GM23338 (cell line): ENCODE results near the gene HSPA1A. TPM values are rescaled to one million over a fixed set of nuclear protein-coding genes. Genes with fewer than 3 reads are reported as not detected.
"Not testable (repeated sequence)": the region's sequence is repeated elsewhere in the genome, so short reads cannot be mapped to it uniquely, and the experiment has no call there.

Experiments
- ATAC-seq: fragments of 200-7000 bp; cut with Tn5 transposase; 3 replicates; pipeline ENCODE4 v1.9.1; 2020
- DNase-seq: peaks from one replicate; pipeline ENCODE4 v3.0.0-alpha.2; 2015; ENCODE audit warnings: low spot score
- H2AFZ ChIP-seq: fragments of 200-600 bp; sonication (generic); 2 replicates; pipeline ENCODE4 v1.8.0; 2016; ENCODE audit warnings: antibody characterized with exemption, mild to moderate bottlenecking, moderate library complexity
- H3F3A ChIP-seq: fragments of 200-600 bp; sonication (generic); replicated peaks from 2 replicates; pipeline ENCODE4 v1.8.0; 2017; ENCODE audit warnings: antibody characterized with exemption, mixed run types, low read depth
- H3K27ac ChIP-seq: fragments of 200-600 bp; sonication (generic); 2 replicates; pipeline ENCODE4 v1.6.1; 2016; ENCODE audit warnings: low read depth
- H3K27me3 ChIP-seq: fragments of 200-600 bp; sonication (generic); 2 replicates; pipeline ENCODE4 v1.8.0; 2016; ENCODE audit warnings: mild to moderate bottlenecking, mixed run types, moderate library complexity; ENCODE audit not compliant: insufficient read depth
- H3K36me3 ChIP-seq: fragments of 200-600 bp; sonication (generic); 2 replicates; pipeline ENCODE4 v1.8.0; 2016; ENCODE audit warnings: mild to moderate bottlenecking; ENCODE audit not compliant: insufficient read depth
- H3K4me1 ChIP-seq: fragments of 200-600 bp; sonication (generic); 2 replicates; pipeline ENCODE4 v1.8.0; 2016; ENCODE audit warnings: mild to moderate bottlenecking, moderate library complexity; ENCODE audit not compliant: insufficient read depth
- H3K4me2 ChIP-seq: fragments of 200-600 bp; sonication (generic); 2 replicates; pipeline ENCODE4 v1.7.1; 2017; ENCODE audit warnings: mixed run types
- H3K4me3 ChIP-seq: fragments of 200-600 bp; sonication (generic); 2 replicates; pipeline ENCODE4 v1.6.1; 2016; ENCODE audit warnings: mixed run types
- H3K79me2 ChIP-seq: fragments of 200-600 bp; sonication (generic); replicated peaks from 2 replicates; pipeline ENCODE4 v1.8.0; 2017; ENCODE audit warnings: mild to moderate bottlenecking; ENCODE audit not compliant: insufficient read depth
- H3K9me2 ChIP-seq: fragments of 200-600 bp; sonication (generic); 2 replicates; pipeline ENCODE4 v1.8.0; 2017; ENCODE audit not compliant: insufficient read depth
- H4K20me1 ChIP-seq: fragments of 200-600 bp; sonication (generic); replicated peaks from 2 replicates; pipeline ENCODE4 v1.8.0; 2017; ENCODE audit warnings: mild to moderate bottlenecking; ENCODE audit not compliant: insufficient read depth
- H3K27ac Mint-ChIP-seq: 2 replicates; pipeline ENCODE4 v1.8.0; 2020; ENCODE audit warnings: inconsistent platforms, mild to moderate bottlenecking, moderate library complexity, mixed read lengths
- H3K27me3 Mint-ChIP-seq: 3 replicates; pipeline ENCODE4 v1.8.0; 2022; ENCODE audit warnings: low read depth, mild to moderate bottlenecking, moderate library complexity, mixed read lengths, inconsistent platforms; ENCODE audit not compliant: insufficient read depth, poor library complexity
- H3K36me3 Mint-ChIP-seq: 3 replicates; pipeline ENCODE4 v1.8.0; 2021; ENCODE audit warnings: low read depth, mild to moderate bottlenecking, inconsistent platforms, moderate library complexity, mixed read lengths
- H3K4me1 Mint-ChIP-seq: 3 replicates; pipeline ENCODE4 v1.8.0; 2020; ENCODE audit warnings: mild to moderate bottlenecking, inconsistent platforms, mixed read lengths
- H3K4me3 Mint-ChIP-seq: 3 replicates; pipeline ENCODE4 v1.8.0; 2021; ENCODE audit warnings: moderate library complexity, mild to moderate bottlenecking, inconsistent platforms, mixed read lengths
- H3K9me3 Mint-ChIP-seq: 3 replicates; pipeline ENCODE4 v1.8.0; 2020; ENCODE audit warnings: moderate library complexity, mild to moderate bottlenecking, inconsistent platforms, mixed read lengths
- CTCF ChIP-seq, 2 experiments: fragments of 200-600 bp in 1 of 2; sonication (generic) in 1 of 2; conservative IDR thresholded peaks; 2 replicates each; pipeline versions ENCODE4 v1.5.1 to v1.6.1; 2016 to 2017; ENCODE audit warnings: antibody characterized with exemption in 2 of 2, low read depth in 2 of 2, mild to moderate bottlenecking in 2 of 2, moderate library complexity in 1 of 2
- ETS1 ChIP-seq: IDR thresholded peaks from 2 replicates; pipeline ENCODE4 v1.6.1; 2016; ENCODE audit warnings: antibody characterized with exemption
- EZH2 ChIP-seq: fragments of 200-600 bp; sonication (generic); IDR thresholded peaks from one replicate; pipeline ENCODE4 v1.8.0; 2017; ENCODE audit warnings: antibody characterized with exemption, mild to moderate bottlenecking, low read depth; ENCODE audit not compliant: unreplicated experiment
- EZH2phosphoT487 ChIP-seq: fragments of 200-600 bp; sonication (generic); IDR thresholded peaks from one replicate; pipeline ENCODE4 v1.8.1; 2018; ENCODE audit warnings: antibody characterized with exemption; ENCODE audit not compliant: unreplicated experiment
- NANOG ChIP-seq: IDR thresholded peaks from 2 replicates; pipeline ENCODE4 v1.6.1; 2016; ENCODE audit warnings: antibody characterized with exemption, borderline replicate concordance
- POLR2AphosphoS5 ChIP-seq: IDR thresholded peaks from 2 replicates; pipeline ENCODE4 v1.6.1; 2016; ENCODE audit warnings: antibody characterized with exemption, low read depth
- REST ChIP-seq: IDR thresholded peaks from one replicate; pipeline ENCODE4 v1.6.1; 2018; ENCODE audit warnings: antibody characterized with exemption; ENCODE audit not compliant: unreplicated experiment
- STAT1 ChIP-seq: IDR thresholded peaks from one replicate; pipeline ENCODE4 v1.6.1; 2016; ENCODE audit warnings: antibody characterized with exemption; ENCODE audit not compliant: unreplicated experiment
- polyA plus RNA-seq: library from polyadenylated mRNA; unstranded; fragments of >200 nt; fragmentation: Nextera tagmentation; extraction: Ambion mirVana; gene quantifications from 2 replicates; pipeline ENCODE4 v1.2.1, GENCODE V29; 2016
- total RNA-seq: library from RNA; depleted of rRNA; stranded (reverse); fragments of >200 nt; shearing (Covaris generic); gene quantifications from 2 replicates; pipeline ENCODE4 v1.2.3, GENCODE V29; 2014

The HSPA1A gene
- total and polyA plus RNA-seq, 2 experiments from 2014 or later = 36.1 to 57.1 TPM

GRCh38 chr6:31823592-31824196 is 8.4 kb downstream of the HSPA1A start:
- TF ChIP-seq CTCF (conservative IDR thresholded peaks at IDR 0.05; ENCODE audit: low read depth in 2 of 2) = 0 out of 4 replicates have a peak, but pooled peaks of 1 of the 2 experiments have one; percentile 2
- H3K9me3 Mint-ChIP-seq, H4K20me1 ChIP-seq, ATAC-seq, H3K27me3 ChIP-seq, H3K4me3 ChIP-seq, H2AFZ ChIP-seq, H3K79me2 ChIP-seq, H3K36me3 Mint-ChIP-seq, H3K36me3 ChIP-seq, H3K27ac ChIP-seq, DNase-seq, H3K9me2 ChIP-seq: not testable (repeated sequence)
- Mint-ChIP-seq H3K27ac (peak overlapping the region; percentile 73), H3K4me3 (peak overlapping the region; percentile 27; the same call in 1 of the 3 replicates), H3K4me1 (peaks cover 42% of the 10 kb centered on the region), H3K27me3 (peaks cover 16% of the 10 kb centered on the region)
- peaks cover 54% of the 10 kb centered on the region for H3K4me1 ChIP-seq
- H3K4me2 ChIP-seq = peak overlapping the region; percentile 88; the same call in 1 of the 2 replicates
- H3F3A ChIP-seq = peaks cover 21% of the 10 kb centered on the region

- Histone ChIP-seq H4K20me1 (peaks cover under 1% of the 10 kb centered on the region; the same call in 1 of the 2 replicates), H3K9me2 (no peaks in the 10 kb centered on the region), H3K79me2 (peaks cover 13% of the 10 kb centered on the region), H3K27me3 (no peaks in the 10 kb centered on the region), H3K4me2 (peak overlapping the region; percentile 86), H3K36me3 (no peaks in the 10 kb centered on the region), H3K27ac (peak overlapping the region; percentile 89), H3K4me1 (peaks cover 50% of the 10 kb centered on the region), H3F3A (peaks cover 18% of the 10 kb centered on the region), H2AFZ (no peak overlapping the region), H3K4me3 (peak overlapping the region; percentile 43; the same call in 1 of the 2 replicates)
- Mint-ChIP-seq H3K27me3 (peaks cover 27% of the 10 kb centered on the region), H3K36me3 (peaks cover 4% of the 10 kb centered on the region; the same call in 2 of the 3 replicates), H3K4me1 (peaks cover 45% of the 10 kb centered on the region), H3K9me3 (peaks cover 7% of the 10 kb centered on the region; the same call in 2 of the 3 replicates), H3K27ac (peak overlapping the region; percentile 98), H3K4me3 (peak overlapping the region; percentile 80)
- ATAC-seq = no peak
- no peak for TF ChIP-seq EZH2phosphoT487
- TF ChIP-seq POLR2AphosphoS5 = no peak
- no peak for TF ChIP-seq NANOG
- no peak for TF ChIP-seq ETS1
- TF ChIP-seq STAT1 = no peak
- TF ChIP-seq REST = no peak
- TF ChIP-seq EZH2 = no peak
- DNase-seq = peak; percentile 41
Measured at GRCh38 chr6:31825553-31825952, 10.2 kb downstream of the HSPA1A start.
